Activated T-cell treated with anti-CD3 and anti-CD28 coated beads for 48 hours (primary cell): ENCODE results near the gene ONECUT1.

Experiments
- DNase-seq: peaks from one replicate; pipeline ENCODE4 v3.0.0-alpha.2; 2020; ENCODE audit warnings: low read depth

Gene ONECUT1

GRCh38 chr15:52796753-52797520, 6.8 kb upstream of the ONECUT1 start:
- DNase-seq, result no peak

- DNase-seq, result no peak
These were observed 6.0 kb upstream of the ONECUT1 start for GRCh38 chr15:52796228-52796521.

GRCh38 chr15:52795464-52796227, 5.5 kb upstream of the ONECUT1 start:
- DNase-seq, result no peak

GRCh38 chr15:52794665-52795463, 4.7 kb upstream of the ONECUT1 start:
- DNase-seq, result no peak

GRCh38 chr15:52791776-52792175, 1.6 kb upstream of the ONECUT1 start:
- DNase-seq, result no peak

- DNase-seq, result no peak
These were observed 1.0 kb upstream of the ONECUT1 start for GRCh38 chr15:52790941-52791751.

- DNase-seq, result no peak
These were observed 451 bp downstream of the ONECUT1 start for GRCh38 chr15:52789601-52790168.

GRCh38 chr15:52789008-52789600, 1.0 kb downstream of the ONECUT1 start:
- DNase-seq, result no peak

- DNase-seq, result no peak
These were observed 1.8 kb downstream of the ONECUT1 start for GRCh38 chr15:52788099-52788986.

- DNase-seq, result no peak
These were observed 2.5 kb downstream of the ONECUT1 start for GRCh38 chr15:52787549-52788098.

- no peak for DNase-seq
These were observed 3.0 kb downstream of the ONECUT1 start for GRCh38 chr15:52787123-52787503.

- DNase-seq, result no peak
These were observed 3.6 kb downstream of the ONECUT1 start for GRCh38 chr15:52786436-52787122.

- DNase-seq, result no peak
These were observed 4.3 kb downstream of the ONECUT1 start for GRCh38 chr15:52785672-52786406.

GRCh38 chr15:52784799-52785671, 5.1 kb downstream of the ONECUT1 start:
- DNase-seq, result no peak

GRCh38 chr15:52783929-52784798, 6.0 kb downstream of the ONECUT1 start:
- no peak for DNase-seq

- DNase-seq, result no peak
These were observed 6.8 kb downstream of the ONECUT1 start for GRCh38 chr15:52783191-52783829.
